GM19351 (cell line): ENCODE results near the gene TNC.

Source experiments
- ATAC-seq: cut with Tn5 transposase; IDR thresholded peaks from one replicate; pipeline ENCODE4 v1.9.1; 2021; ENCODE audit warnings: mild to moderate bottlenecking, moderate library complexity; ENCODE audit not compliant: unreplicated experiment

Gene TNC

GRCh38 chr9:115058175-115058574 lies 59.8 kb downstream of the TNC start:
- no peak for ATAC-seq

GRCh38 chr9:115057559-115057958 lies 60.4 kb downstream of the TNC start:
- ATAC-seq = no peak

GRCh38 chr9:115050002-115050490 lies 67.9 kb downstream of the TNC start:
- ATAC-seq = no peak

- ATAC-seq = no peak
These were observed 71.1 kb downstream of the TNC start for GRCh38 chr9:115046824-115047223.

- ATAC-seq = no peak
These were observed 71.8 kb downstream of the TNC start for GRCh38 chr9:115046199-115046598.

GRCh38 chr9:115043632-115044031 lies 74.3 kb downstream of the TNC start:
- ATAC-seq = no peak

- ATAC-seq = peak; percentile 89
These were observed 75.0 kb downstream of the TNC start for GRCh38 chr9:115042781-115043509.

GRCh38 chr9:115039516-115040120 lies 78.3 kb downstream of the TNC start:
- ATAC-seq = no peak

GRCh38 chr9:115038178-115038577 lies 79.8 kb downstream of the TNC start:
- ATAC-seq = no peak

- no peak for ATAC-seq
These were observed 81.3 kb downstream of the TNC start for GRCh38 chr9:115036691-115037090.

GRCh38 chr9:115035841-115036612 lies 81.9 kb downstream of the TNC start:
- peak; percentile 82 for ATAC-seq

GRCh38 chr9:115034801-115035200 lies 83.2 kb downstream of the TNC start:
- ATAC-seq = no peak

- ATAC-seq = no peak
These were observed 84.2 kb downstream of the TNC start for GRCh38 chr9:115033800-115034199.

- ATAC-seq = peak; percentile 24
These were observed 85.7 kb downstream of the TNC start for GRCh38 chr9:115032296-115032695.

GRCh38 chr9:115030006-115030405 lies 88.0 kb downstream of the TNC start:
- no peak for ATAC-seq

- ATAC-seq = no peak
These were observed 92.2 kb downstream of the TNC start for GRCh38 chr9:115025721-115026120.

GRCh38 chr9:115024925-115025535 lies 92.9 kb downstream of the TNC start:
- no peak for ATAC-seq

GRCh38 chr9:115022760-115023434 lies 95.1 kb downstream of the TNC start:
- ATAC-seq = no peak

GRCh38 chr9:115018547-115019435 lies 99.2 kb downstream of the TNC start:
- ATAC-seq = no peak

- no peak for ATAC-seq
These were observed 101.6 kb downstream of the TNC start for GRCh38 chr9:115016344-115016743.
